Suppressor macrophage (primary cell): ENCODE data around the gene PRTN3.
"Not testable (repeated sequence)": the region's sequence is repeated elsewhere in the genome, so short reads cannot be mapped to it uniquely, and the experiment has no call there.

ENCODE experiments used
- DNase-seq, 4 experiments: peaks; one replicate each; pipeline ENCODE4 v3.0.0-alpha.2; 2020 to 2022

Gene PRTN3

GRCh38 chr19:845707-846521 is 5.1 kb downstream of the PRTN3 start:
- DNase-seq: no peak

GRCh38 chr19:848386-848921 is 7.7 kb downstream of the PRTN3 start:
- no peak for DNase-seq

GRCh38 chr19:849195-849594 is 8.4 kb downstream of the PRTN3 start:
- not testable (repeated sequence) for DNase-seq

GRCh38 chr19:850221-850978 is 9.6 kb downstream of the PRTN3 start:
- DNase-seq: peak; percentile 75 to 88 (median 80)

- DNase-seq: no peak
These were observed 10.2 kb downstream of the PRTN3 start for GRCh38 chr19:850979-851335.

GRCh38 chr19:852136-853013 is 11.6 kb downstream of the PRTN3 start, which contains the start of gene ELANE:
ELANE (plus strand) TSS chr19:852303; CDS start chr19:852329, 26 bp downstream.
- peak in 1 of 4 experiments; percentile 47 for DNase-seq

GRCh38 chr19:853014-853585 is 12.3 kb downstream of the PRTN3 start:
- DNase-seq: no peak

- not testable (repeated sequence) for DNase-seq
These were observed 12.9 kb downstream of the PRTN3 start for GRCh38 chr19:853614-854220.

GRCh38 chr19:854549-854948 is 13.8 kb downstream of the PRTN3 start:
- no peak for DNase-seq

GRCh38 chr19:855142-855541 is 14.3 kb downstream of the PRTN3 start:
- no peak for DNase-seq

GRCh38 chr19:855566-856120 is 14.8 kb downstream of the PRTN3 start:
- DNase-seq: no peak

- no peak for DNase-seq
These were observed 17.5 kb downstream of the PRTN3 start for GRCh38 chr19:858284-858683.

- peak; percentile 71 to 91 (median 80) for DNase-seq
These were observed 18.4 kb downstream of the PRTN3 start, which contains the start of gene CFD for GRCh38 chr19:858868-859843. CFD (plus strand) TSS chr19:859664; CDS start chr19:859690, 26 bp downstream.

GRCh38 chr19:861141-861755 is 20.4 kb downstream of the PRTN3 start:
- no peak for DNase-seq

- DNase-seq: peak; percentile 65 to 85 (median 74)
These were observed 21.2 kb downstream of the PRTN3 start for GRCh38 chr19:861756-862580.

GRCh38 chr19:862581-863314 is 21.9 kb downstream of the PRTN3 start:
- peak; percentile 65 to 79 (median 73) for DNase-seq

GRCh38 chr19:863315-863620 is 22.5 kb downstream of the PRTN3 start:
- peak in 1 of 4 experiments; percentile 16 for DNase-seq

GRCh38 chr19:866769-867300 is 26.0 kb downstream of the PRTN3 start:
- no peak for DNase-seq
